Effector CD8-positive, alpha-beta T cell (primary cell): Measurements from ENCODE around the gene TRPM2.
"Not testable (repeated sequence)": the region's sequence is repeated elsewhere in the genome, so short reads cannot be mapped to it uniquely, and the experiment has no call there.

Source experiments
- DNase-seq: peaks from one replicate; lab custom pipeline; 2025; lab: John Stamatoyannopoulos, UW

The TRPM2 gene

GRCh38 chr21:44397431-44398031, 44.1 kb downstream of the TRPM2 start:
- no peak for DNase-seq

GRCh38 chr21:44398499-44398898, 45.1 kb downstream of the TRPM2 start:
- DNase-seq: no peak

GRCh38 chr21:44399151-44399954, 45.9 kb downstream of the TRPM2 start:
- no peak for DNase-seq

GRCh38 chr21:44399955-44400790, 46.8 kb downstream of the TRPM2 start:
- DNase-seq: no peak

GRCh38 chr21:44400791-44401385, 47.5 kb downstream of the TRPM2 start:
- DNase-seq: no peak

GRCh38 chr21:44401386-44402160, 48.2 kb downstream of the TRPM2 start:
- DNase-seq: no peak

GRCh38 chr21:44402323-44403105, 49.1 kb downstream of the TRPM2 start:
- DNase-seq: no peak

GRCh38 chr21:44403106-44404020, 49.9 kb downstream of the TRPM2 start:
- DNase-seq: no peak

- DNase-seq: not testable (repeated sequence)
Observed at GRCh38 chr21:44404482-44404881, 51.1 kb downstream of the TRPM2 start.

- DNase-seq: no peak
Observed at GRCh38 chr21:44405091-44405947, 51.9 kb downstream of the TRPM2 start.

GRCh38 chr21:44405948-44406872, 52.8 kb downstream of the TRPM2 start:
- no peak for DNase-seq

- no peak for DNase-seq
Observed at GRCh38 chr21:44406953-44407352, 53.5 kb downstream of the TRPM2 start.

- no peak for DNase-seq
Observed at GRCh38 chr21:44407493-44407892, 54.1 kb downstream of the TRPM2 start.

- no peak for DNase-seq
Observed at GRCh38 chr21:44408226-44408625, 54.8 kb downstream of the TRPM2 start.

- no peak for DNase-seq
Observed at GRCh38 chr21:44413566-44414290, 60.3 kb downstream of the TRPM2 start.

- DNase-seq: no peak
Observed at GRCh38 chr21:44414291-44415072, 61.1 kb downstream of the TRPM2 start.
